ENCODE results near the gene TRA2B. TPM values are rescaled to one million over a fixed set of nuclear protein-coding genes. Genes with fewer than 3 reads are reported as not detected.
"Not testable (repeated sequence)": the region's sequence is repeated elsewhere in the genome, so short reads cannot be mapped to it uniquely, and the experiment has no call there.

Gene TRA2B
- total RNA-seq, 2 donors from 2014 or later = 164 to 269 TPM

- peak overlapping the region in 1 of 2 donors; percentile 80 for H3K27ac Mint-ChIP-seq
- ATAC-seq (no peak), DNase-seq (ENCODE audit: low spot score in 2 of 2) (no peak)
- H3K36me3 Mint-ChIP-seq = peaks cover 0 to 50% of the 10 kb centered on the region in 2 donors
- H3K9me3 Mint-ChIP-seq = no peaks in the 10 kb centered on the region
Observed at GRCh38 chr3:185916042-185916833, 21.6 kb downstream of the TRA2B start.

GRCh38 chr3:185915642-185916041, 22.2 kb downstream of the TRA2B start:
- H3K9me3 Mint-ChIP-seq = no peaks in the 10 kb centered on the region
- H3K27ac Mint-ChIP-seq = peak overlapping the region; percentile 61 to 80
- ATAC-seq = no peak
- H3K36me3 Mint-ChIP-seq = peaks cover 0 to 44% of the 10 kb centered on the region in 2 donors
- DNase-seq (ENCODE audit: low spot score in 2 of 2) = no peak

DNA sequence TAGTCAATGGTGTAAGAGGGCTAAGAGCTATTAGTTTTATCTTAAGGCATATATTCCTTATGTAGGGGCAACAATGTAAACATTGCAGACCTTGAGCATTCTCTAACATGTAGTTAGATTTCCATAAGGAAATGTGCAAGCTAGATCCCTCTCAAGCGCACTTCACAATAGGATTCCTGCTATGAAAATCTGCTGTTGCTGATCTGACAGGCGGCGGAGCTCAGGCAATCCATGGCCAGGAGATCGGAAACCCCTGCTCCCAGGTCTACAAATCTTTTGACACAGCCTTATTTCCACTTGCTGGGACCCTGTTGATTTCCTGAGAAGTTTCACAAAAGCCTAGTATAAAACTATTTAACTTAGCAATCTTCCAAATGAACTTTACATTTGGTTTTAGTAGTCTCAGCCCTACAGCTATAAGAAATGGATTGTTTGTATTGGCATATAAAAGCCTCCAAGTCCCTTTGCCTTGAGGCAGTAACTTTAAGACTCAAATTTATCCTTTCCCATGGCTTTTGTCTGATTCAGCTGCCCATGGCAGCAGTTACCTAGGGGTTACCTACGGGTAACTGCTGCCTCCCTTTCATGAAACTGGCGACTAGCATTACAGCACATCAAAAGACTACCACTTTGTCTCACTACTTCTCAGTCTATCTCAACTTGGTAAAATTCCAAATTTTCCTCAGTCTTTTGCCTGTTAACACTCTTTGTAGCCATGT, 22.7 kb downstream of the TRA2B start:
- peak overlapping the region; percentile 60 to 61 for H3K27ac Mint-ChIP-seq
- ATAC-seq = no peak
- no peak for DNase-seq (ENCODE audit: low spot score in 2 of 2)
- H3K36me3 Mint-ChIP-seq = peaks cover 0 to 38% of the 10 kb centered on the region in 2 donors
- no peaks in the 10 kb centered on the region for H3K9me3 Mint-ChIP-seq

DNA sequence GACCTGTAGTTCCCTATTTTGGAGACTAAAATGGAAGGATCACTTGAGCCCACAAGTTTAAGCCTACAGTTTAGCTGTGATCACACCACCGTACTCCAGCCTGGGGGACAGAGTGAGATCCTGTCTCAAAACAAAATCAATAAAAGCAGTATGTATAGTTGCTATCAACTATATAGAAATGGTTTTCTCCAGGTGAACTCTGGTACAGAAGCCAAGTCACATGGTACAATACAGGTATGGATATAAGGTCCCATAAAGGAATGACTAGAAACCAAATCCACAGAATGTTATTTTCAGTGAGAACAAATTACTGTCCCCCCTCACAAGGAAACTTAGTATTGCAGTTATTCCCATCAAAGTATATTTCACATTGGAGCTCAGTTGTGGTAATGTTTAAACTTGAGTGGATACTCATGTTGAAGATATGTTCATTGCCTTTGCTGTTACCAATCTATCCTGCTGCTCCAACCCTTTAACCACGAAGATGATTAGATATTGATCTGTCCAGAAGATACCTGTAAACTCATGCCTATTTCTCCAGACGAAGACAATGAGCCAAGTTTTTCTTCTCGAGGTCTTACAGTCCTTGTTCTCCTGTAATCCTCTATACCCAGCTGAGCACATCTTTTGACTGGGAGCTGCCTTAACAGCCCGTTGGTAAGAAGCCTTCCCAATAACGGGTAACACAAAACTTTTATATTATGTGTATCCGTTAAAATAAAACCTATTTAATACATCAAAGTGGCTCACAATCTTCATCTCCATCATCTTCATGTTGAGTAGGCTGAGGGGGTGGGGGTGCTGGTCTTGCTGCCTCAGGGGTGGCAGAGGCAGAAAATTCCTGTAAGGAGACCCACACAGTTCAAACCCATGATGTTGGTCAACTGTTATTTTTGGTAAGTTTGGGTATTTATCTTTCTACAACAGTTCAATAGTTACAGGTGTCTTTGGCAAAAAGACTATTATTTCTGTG, 24.6 kb downstream of the TRA2B start:
- DNase-seq (ENCODE audit: low spot score in 2 of 2) (no peak), ATAC-seq (peak; percentile 9 to 17)
- Mint-ChIP-seq H3K27ac (peak overlapping the region in 1 of 2 donors; percentile 88), H3K9me3 (no peaks in the 10 kb centered on the region), H3K36me3 (peaks cover 0 to 20% of the 10 kb centered on the region in 2 donors)

GRCh38 chr3:185912512-185912911, 25.3 kb downstream of the TRA2B start:
- no peaks in the 10 kb centered on the region for H3K9me3 Mint-ChIP-seq
- H3K27ac Mint-ChIP-seq = peak overlapping the region in 1 of 2 donors; percentile 85
- no peak for ATAC-seq
- no peak for DNase-seq (ENCODE audit: low spot score in 2 of 2)
- peaks cover 0 to 15% of the 10 kb centered on the region in 2 donors for H3K36me3 Mint-ChIP-seq

GRCh38 chr3:185911076-185911448, 26.8 kb downstream of the TRA2B start:
- ATAC-seq = peak; percentile 2 to 13
- peak overlapping the region; percentile 5 to 93 for H3K27ac Mint-ChIP-seq
- DNase-seq (ENCODE audit: low spot score in 2 of 2); H3K9me3 Mint-ChIP-seq; H3K36me3 Mint-ChIP-seq: not testable (repeated sequence)

DNA sequence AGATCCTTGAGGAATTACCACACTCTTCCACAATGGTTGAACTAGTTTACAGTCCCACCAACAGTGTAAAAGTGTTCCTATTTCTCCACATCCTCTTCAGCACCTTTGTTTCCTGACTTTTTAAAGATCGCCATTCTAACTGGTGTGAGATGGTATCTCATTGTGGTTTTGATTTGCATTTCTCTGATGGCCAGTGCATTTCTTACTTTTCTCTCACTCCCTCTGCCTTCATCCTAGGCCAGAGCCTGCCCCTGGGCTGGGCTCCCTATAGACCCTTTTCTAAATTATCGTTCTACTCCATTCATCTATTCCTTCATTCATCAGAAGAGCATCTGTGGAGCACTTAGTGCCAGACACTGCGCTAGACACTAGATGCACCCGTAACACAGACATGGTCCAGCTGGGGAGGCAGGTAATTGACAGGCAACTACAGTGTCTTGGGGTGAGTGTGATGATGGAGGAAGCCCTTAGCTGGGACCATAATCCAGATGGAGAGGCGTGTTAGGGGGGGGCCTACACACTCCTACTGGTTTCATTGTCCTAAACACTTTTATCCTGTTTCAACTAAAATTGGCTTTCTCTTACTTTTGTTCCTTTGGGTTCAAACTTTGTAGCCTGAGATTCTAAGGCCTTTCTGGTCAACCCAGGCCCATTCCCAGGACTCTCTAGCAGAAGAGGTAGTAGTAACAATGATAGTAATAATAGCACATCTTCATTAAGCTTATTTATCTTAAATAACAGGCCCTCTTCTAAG, 27.3 kb downstream of the TRA2B start:
- peak; percentile 20 to 37 for ATAC-seq
- peak overlapping the region; percentile 5 to 93 for H3K27ac Mint-ChIP-seq
- not testable (repeated sequence) for H3K9me3 Mint-ChIP-seq; DNase-seq (ENCODE audit: low spot score in 2 of 2); H3K36me3 Mint-ChIP-seq

- not testable (repeated sequence) for ATAC-seq; H3K36me3 Mint-ChIP-seq; DNase-seq (ENCODE audit: low spot score in 2 of 2); H3K9me3 Mint-ChIP-seq
- peak overlapping the region; percentile 5 to 93 for H3K27ac Mint-ChIP-seq
Observed at GRCh38 chr3:185909913-185910312, 27.9 kb downstream of the TRA2B start.

DNA sequence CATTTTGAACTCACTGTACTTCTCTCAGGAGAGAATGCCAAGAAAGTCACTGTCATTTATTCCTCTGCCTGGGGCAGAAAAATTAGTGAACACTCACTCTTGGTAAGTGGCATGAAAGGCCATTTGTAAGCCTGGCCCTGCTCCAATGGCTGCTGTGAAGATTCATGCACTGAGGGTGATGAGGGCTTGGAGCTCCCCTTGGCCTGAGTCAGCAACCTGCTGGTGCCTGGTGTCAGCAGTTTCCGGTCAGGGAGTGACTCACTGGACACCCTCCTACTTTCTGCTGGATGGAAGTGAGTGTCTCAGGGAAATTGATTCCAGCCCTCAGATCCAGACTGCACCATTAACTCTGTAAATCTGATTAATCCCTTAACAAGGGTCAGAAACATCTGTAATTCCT, 37.6 kb downstream of the TRA2B start:
- Mint-ChIP-seq H3K27ac (no peak overlapping the region), H3K9me3 (peaks cover 4 to 16% of the 10 kb centered on the region in 2 donors)
- ATAC-seq = peak; percentile 16 to 33

DNA sequence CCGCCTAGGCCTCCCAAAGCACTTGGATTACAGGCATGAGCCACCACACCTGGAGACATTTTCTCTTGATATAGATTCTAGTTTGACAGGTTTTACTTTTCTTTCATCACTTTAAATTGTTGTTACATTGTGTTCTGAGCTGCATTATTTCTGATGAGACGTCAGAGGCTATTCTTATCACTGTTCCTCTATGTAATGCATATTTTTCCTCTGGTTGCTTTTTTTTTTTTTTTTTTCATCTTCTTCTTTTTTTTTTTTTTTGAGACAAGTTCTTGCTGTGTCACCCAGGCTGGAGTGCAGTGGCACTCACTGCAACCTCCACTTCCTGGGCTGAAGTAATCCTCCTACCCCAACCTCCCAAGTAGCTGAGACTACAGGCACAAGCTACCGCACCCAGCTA, 41.2 kb downstream of the TRA2B start:
- Mint-ChIP-seq H3K36me3 (no peaks in the 10 kb centered on the region), H3K9me3 (peaks cover 4 to 16% of the 10 kb centered on the region in 2 donors), H3K27ac (no peak overlapping the region)
- ATAC-seq (no peak), DNase-seq (ENCODE audit: low spot score in 2 of 2) (no peak)

More for the DNA sequence above, 37.6 kb downstream of the TRA2B start:
- no peak for DNase-seq (ENCODE audit: low spot score in 2 of 2)
- H3K36me3 Mint-ChIP-seq = no peaks in the 10 kb centered on the region

- Mint-ChIP-seq H3K9me3 (no peaks in the 10 kb centered on the region), H3K27ac (no peak overlapping the region), H3K36me3 (no peaks in the 10 kb centered on the region)
- DNase-seq (ENCODE audit: low spot score in 2 of 2) (no peak), ATAC-seq (no peak)
Observed at GRCh38 chr3:185887066-185887465, 50.7 kb downstream of the TRA2B start.

GRCh38 chr3:185884641-185885040, 53.2 kb downstream of the TRA2B start:
- H3K27ac Mint-ChIP-seq = no peak overlapping the region
- DNase-seq (ENCODE audit: low spot score in 2 of 2) = no peak
- ATAC-seq = no peak
- H3K9me3 Mint-ChIP-seq = no peaks in the 10 kb centered on the region
- no peaks in the 10 kb centered on the region for H3K36me3 Mint-ChIP-seq

GRCh38 chr3:185881926-185882325, 55.9 kb downstream of the TRA2B start:
- DNase-seq (ENCODE audit: low spot score in 2 of 2) (no peak), ATAC-seq (no peak)
- H3K27ac Mint-ChIP-seq = peak overlapping the region in 1 of 2 donors; percentile 58
- H3K9me3 Mint-ChIP-seq = no peaks in the 10 kb centered on the region
- H3K36me3 Mint-ChIP-seq = no peaks in the 10 kb centered on the region

DNA sequence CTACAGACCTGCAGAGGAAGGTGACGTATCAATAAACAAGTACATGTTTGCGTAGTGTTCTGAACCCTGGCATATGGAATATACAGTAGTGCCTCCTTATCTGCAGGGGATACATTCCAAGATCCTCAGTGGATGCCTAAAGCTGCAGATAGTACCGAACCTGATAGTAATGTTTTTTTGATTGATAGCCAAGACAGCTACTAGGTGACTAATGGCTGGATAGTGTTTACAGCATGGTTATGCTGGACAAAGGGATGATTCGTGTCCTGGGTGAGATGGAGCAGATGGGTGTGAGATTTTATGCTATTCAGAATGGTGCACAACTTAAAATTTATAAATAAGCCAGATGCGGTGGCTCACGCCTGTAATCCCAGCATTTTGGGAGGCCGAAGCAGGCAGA, 57.2 kb downstream of the TRA2B start:
- no peaks in the 10 kb centered on the region for H3K36me3 Mint-ChIP-seq
- no peak for ATAC-seq
- H3K27ac Mint-ChIP-seq = no peak overlapping the region
- no peak for DNase-seq (ENCODE audit: low spot score in 2 of 2)
- H3K9me3 Mint-ChIP-seq = no peaks in the 10 kb centered on the region

DNA sequence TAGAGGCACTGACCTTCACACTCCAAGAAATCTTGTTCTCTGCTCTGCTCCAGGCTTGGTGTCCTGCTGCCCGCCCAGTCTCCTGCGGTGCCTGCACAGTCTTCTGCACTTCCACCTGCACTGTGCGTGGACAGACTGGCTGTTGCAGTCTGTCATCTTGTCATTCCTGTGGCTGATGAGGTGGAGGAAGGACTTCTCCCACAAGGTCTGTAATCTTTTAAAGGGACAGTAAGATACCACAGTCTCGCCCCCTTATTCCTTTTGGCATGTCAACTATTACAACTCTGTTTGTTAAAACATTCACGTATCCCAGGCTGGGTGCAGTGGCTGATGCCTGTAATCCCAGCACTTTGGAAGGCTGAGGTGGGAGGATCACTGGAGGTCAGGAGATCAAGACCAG, 58.9 kb downstream of the TRA2B start:
- ATAC-seq (no peak), DNase-seq (ENCODE audit: low spot score in 2 of 2) (no peak)
- Mint-ChIP-seq H3K36me3 (no peaks in the 10 kb centered on the region), H3K9me3 (no peaks in the 10 kb centered on the region), H3K27ac (no peak overlapping the region)

DNA sequence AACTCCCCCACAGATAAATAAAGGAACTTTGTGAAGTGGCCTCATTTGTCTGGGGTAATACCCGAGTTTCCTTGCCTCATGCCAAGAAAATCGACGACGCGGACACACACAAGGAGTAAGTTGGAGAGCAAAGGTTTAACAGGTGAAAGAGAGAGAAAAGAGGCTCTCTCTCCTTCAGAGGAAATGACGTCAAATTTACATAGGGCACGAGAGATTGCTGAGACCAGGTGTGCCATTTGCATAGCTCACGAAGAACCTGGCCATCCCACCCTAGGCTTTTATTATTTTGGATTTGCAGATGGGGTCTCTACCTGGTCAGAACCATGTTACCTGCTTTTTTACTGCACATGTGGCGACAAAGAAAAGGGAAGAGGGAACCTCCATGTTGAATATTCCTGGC, 63.7 kb downstream of the TRA2B start:
- H3K27ac Mint-ChIP-seq = no peak overlapping the region
- no peaks in the 10 kb centered on the region for H3K9me3 Mint-ChIP-seq
- no peaks in the 10 kb centered on the region for H3K36me3 Mint-ChIP-seq
- no peak for DNase-seq (ENCODE audit: low spot score in 2 of 2)
- no peak for ATAC-seq
